Ectodermal cell (in vitro differentiated cells): Measurements from ENCODE around the gene ALKBH3.

Experiments
- H3K27ac ChIP-seq: 2 replicates; pipeline ENCODE4 v1.7.0; 2013; ENCODE audit warnings: mild to moderate bottlenecking, low read depth, low read length; ENCODE audit not compliant: insufficient read depth, poor library complexity, severe bottlenecking
- H3K27me3 ChIP-seq: 2 replicates; pipeline ENCODE4 v1.7.0; 2013; ENCODE audit warnings: mild to moderate bottlenecking, low read length; ENCODE audit not compliant: insufficient read depth, control insufficient read depth, poor library complexity, severe bottlenecking
- H3K36me3 ChIP-seq: one replicate; pipeline ENCODE4 v1.7.0; 2013; ENCODE audit warnings: low read length; ENCODE audit not compliant: control insufficient read depth, insufficient read depth
- H3K4me1 ChIP-seq: one replicate; pipeline ENCODE4 v1.7.0; 2013; ENCODE audit warnings: low read length; ENCODE audit not compliant: control insufficient read depth, insufficient read depth
- H3K4me3 ChIP-seq: 2 replicates; pipeline ENCODE4 v1.7.0; 2013; ENCODE audit warnings: low read depth, low read length, control low read depth; ENCODE audit not compliant: insufficient read depth
- H3K9me3 ChIP-seq: 2 replicates; pipeline ENCODE4 v1.7.0; 2013; ENCODE audit warnings: mild to moderate bottlenecking, low read length, moderate library complexity; ENCODE audit not compliant: control insufficient read depth
- WGBS, 2 experiments: methylation state at CpG; one replicate each; pipeline ENCODE4 v1.1.7; 2013; ENCODE audit warnings: missing lambda C conversion rate in 2 of 2; 5-methylcytosine and 5-hydroxymethylcytosine counted together

ALKBH3 gene

GRCh38 chr11:43853781-43854180 lies 26.9 kb upstream of the ALKBH3 start:
- Histone ChIP-seq H3K4me3 (no peak overlapping the region), H3K36me3 (peaks cover 5% of the 10 kb centered on the region), H3K4me1 (no peaks in the 10 kb centered on the region), H3K27me3 (no peaks in the 10 kb centered on the region), H3K27ac (no peak overlapping the region), H3K9me3 (no peaks in the 10 kb centered on the region)

GRCh38 chr11:43856993-43857392 lies 23.6 kb upstream of the ALKBH3 start:
- no peak overlapping the region for H3K27ac ChIP-seq
- H3K27me3 ChIP-seq, result no peaks in the 10 kb centered on the region
- H3K4me3 ChIP-seq, result no peak overlapping the region
- H3K4me1 ChIP-seq, result no peaks in the 10 kb centered on the region
- H3K36me3 ChIP-seq, result peaks cover 5% of the 10 kb centered on the region
- H3K9me3 ChIP-seq, result no peaks in the 10 kb centered on the region
- WGBS, 2 experiments, result 92 to 95% methylated on average over 2 of the region's 3 CpGs

- no peak overlapping the region for H3K27ac ChIP-seq
- H3K4me1 ChIP-seq, result no peaks in the 10 kb centered on the region
- no peaks in the 10 kb centered on the region for H3K36me3 ChIP-seq
- no peak overlapping the region for H3K4me3 ChIP-seq
- H3K9me3 ChIP-seq, result no peaks in the 10 kb centered on the region
- WGBS, 2 experiments, result no CpG with 5 or more reads among the region's 2 CpGs
- peaks cover 3% of the 10 kb centered on the region for H3K27me3 ChIP-seq
Observed at GRCh38 chr11:43861141-43861540, 19.5 kb upstream of the ALKBH3 start.

GRCh38 chr11:43866520-43866919 lies 14.1 kb upstream of the ALKBH3 start:
- no peaks in the 10 kb centered on the region for H3K4me1 ChIP-seq
- no peak overlapping the region for H3K4me3 ChIP-seq
- 90 to 93% methylated on average over 1 to 2 of the region's 2 CpGs for WGBS, 2 experiments
- peaks cover 38% of the 10 kb centered on the region for H3K27me3 ChIP-seq
- H3K27ac ChIP-seq, result no peak overlapping the region
- no peaks in the 10 kb centered on the region for H3K9me3 ChIP-seq
- no peaks in the 10 kb centered on the region for H3K36me3 ChIP-seq

- Histone ChIP-seq H3K4me1 (no peaks in the 10 kb centered on the region), H3K9me3 (no peaks in the 10 kb centered on the region), H3K4me3 (no peak overlapping the region), H3K36me3 (no peaks in the 10 kb centered on the region), H3K27me3 (peaks cover 43% of the 10 kb centered on the region), H3K27ac (no peak overlapping the region)
Observed at GRCh38 chr11:43866969-43867368, 13.7 kb upstream of the ALKBH3 start.

GRCh38 chr11:43868852-43869567 lies 11.6 kb upstream of the ALKBH3 start:
- peaks cover 60% of the 10 kb centered on the region for H3K27me3 ChIP-seq
- H3K27ac ChIP-seq, result no peak overlapping the region
- 67 to 69% methylated on average over 5 of the region's 5 CpGs for WGBS, 2 experiments

GRCh38 chr11:43871051-43871450 lies 9.6 kb upstream of the ALKBH3 start:
- H3K4me3 ChIP-seq, result no peak overlapping the region
- 83 to 95% methylated on average over 2 of the region's 2 CpGs for WGBS, 2 experiments
- no peaks in the 10 kb centered on the region for H3K36me3 ChIP-seq
- H3K4me1 ChIP-seq, result no peaks in the 10 kb centered on the region
- H3K27me3 ChIP-seq, result peaks cover 73% of the 10 kb centered on the region
- H3K9me3 ChIP-seq, result no peaks in the 10 kb centered on the region
- H3K27ac ChIP-seq, result no peak overlapping the region

More at GRCh38 chr11:43868852-43869567, 11.6 kb upstream of the ALKBH3 start:
- no peaks in the 10 kb centered on the region for H3K36me3 ChIP-seq
- no peaks in the 10 kb centered on the region for H3K4me1 ChIP-seq
- no peaks in the 10 kb centered on the region for H3K9me3 ChIP-seq
- H3K4me3 ChIP-seq, result no peak overlapping the region

GRCh38 chr11:43872995-43873394 lies 7.6 kb upstream of the ALKBH3 start:
- 84% methylated on average over 7 of the region's 7 CpGs for WGBS, 2 experiments
- H3K4me1 ChIP-seq, result no peaks in the 10 kb centered on the region
- H3K27me3 ChIP-seq, result peaks cover 86% of the 10 kb centered on the region
- no peaks in the 10 kb centered on the region for H3K9me3 ChIP-seq
- no peak overlapping the region for H3K4me3 ChIP-seq
- H3K36me3 ChIP-seq, result no peaks in the 10 kb centered on the region
- no peak overlapping the region for H3K27ac ChIP-seq

GRCh38 chr11:43874078-43874477 lies 6.6 kb upstream of the ALKBH3 start:
- no peaks in the 10 kb centered on the region for H3K9me3 ChIP-seq
- no peak overlapping the region for H3K4me3 ChIP-seq
- H3K36me3 ChIP-seq, result no peaks in the 10 kb centered on the region
- no peaks in the 10 kb centered on the region for H3K4me1 ChIP-seq
- peaks cover 89% of the 10 kb centered on the region for H3K27me3 ChIP-seq
- WGBS, 2 experiments, result 85 to 89% methylated on average over 3 of the region's 3 CpGs
- no peak overlapping the region for H3K27ac ChIP-seq

- no peaks in the 10 kb centered on the region for H3K4me1 ChIP-seq
- no peak overlapping the region for H3K4me3 ChIP-seq
- H3K9me3 ChIP-seq, result peaks cover 2% of the 10 kb centered on the region
- peaks cover 89% of the 10 kb centered on the region for H3K27me3 ChIP-seq
- WGBS, 2 experiments, result 56 to 68% methylated on average over 1 of the region's 1 CpG
- no peaks in the 10 kb centered on the region for H3K36me3 ChIP-seq
- H3K27ac ChIP-seq, result no peak overlapping the region
Observed at GRCh38 chr11:43874738-43875137, 5.9 kb upstream of the ALKBH3 start.
